Measurements from ENCODE around the gene CACYBP. TPM values are rescaled to one million over a fixed set of nuclear protein-coding genes. Genes with fewer than 3 reads are reported as not detected.

CACYBP gene
- total and polyA plus RNA-seq, 2 experiments from 2014 or later, result 209 to 453 TPM

DNA sequence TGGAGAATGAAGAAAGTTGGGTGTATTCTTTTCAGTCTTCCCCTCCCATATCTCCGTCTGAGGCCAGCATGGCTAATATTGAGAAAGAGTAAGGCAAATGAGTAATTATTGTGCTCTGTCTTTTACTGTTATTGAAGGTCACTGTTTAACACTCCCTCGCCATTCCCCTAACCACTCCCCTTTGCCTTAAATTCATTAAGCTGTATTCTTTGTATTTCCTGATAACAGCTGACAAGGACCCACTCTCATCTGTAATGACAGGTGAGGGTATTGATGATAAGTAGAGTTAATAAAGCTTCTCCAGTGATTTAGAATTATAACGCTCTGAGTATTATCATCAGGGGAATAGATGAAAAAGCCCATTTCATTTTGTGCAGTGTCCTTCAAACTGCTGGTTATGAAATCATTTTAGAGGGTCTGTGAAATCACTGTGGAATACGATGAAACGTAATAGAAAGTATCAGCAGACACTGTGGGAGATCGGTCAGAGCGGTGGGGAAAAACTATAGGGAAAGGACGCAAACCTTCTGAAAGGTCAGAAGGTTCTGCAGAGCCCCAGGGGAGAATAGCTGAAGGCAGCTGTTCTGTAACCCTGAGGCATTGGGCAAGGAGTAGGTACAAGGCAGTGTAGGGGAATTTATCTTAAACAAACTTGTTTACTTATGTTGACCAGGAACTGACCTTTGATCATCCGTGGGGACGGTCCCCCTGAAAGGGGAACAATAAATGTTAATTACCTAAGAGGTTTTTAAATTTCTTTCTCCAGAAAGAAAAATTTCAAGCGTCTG, 46.3 kb upstream of the CACYBP start:
- DNase-seq (ENCODE audit: low spot score), result no peak
- TF ChIP-seq, protein P1, sequence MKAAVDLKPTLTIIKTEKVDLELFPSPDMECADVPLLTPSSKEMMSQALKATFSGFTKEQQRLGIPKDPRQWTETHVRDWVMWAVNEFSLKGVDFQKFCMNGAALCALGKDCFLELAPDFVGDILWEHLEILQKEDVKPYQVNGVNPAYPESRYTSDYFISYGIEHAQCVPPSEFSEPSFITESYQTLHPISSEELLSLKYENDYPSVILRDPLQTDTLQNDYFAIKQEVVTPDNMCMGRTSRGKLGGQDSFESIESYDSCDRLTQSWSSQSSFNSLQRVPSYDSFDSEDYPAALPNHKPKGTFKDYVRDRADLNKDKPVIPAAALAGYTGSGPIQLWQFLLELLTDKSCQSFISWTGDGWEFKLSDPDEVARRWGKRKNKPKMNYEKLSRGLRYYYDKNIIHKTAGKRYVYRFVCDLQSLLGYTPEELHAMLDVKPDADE (IDR thresholded peaks at IDR 0.05), result no peak
- TF ChIP-seq EZH2phosphoT487 (IDR thresholded peaks at IDR 0.05; ENCODE audit: unreplicated experiment) (no peak), JUNB (IDR thresholded peaks at IDR 0.05; ENCODE audit: unreplicated experiment) (no peak), NANOG (IDR thresholded peaks at IDR 0.05; ENCODE audit: borderline replicate concordance) (no peak), STAT1 (IDR thresholded peaks at IDR 0.05; ENCODE audit: unreplicated experiment) (no peak), POLR2AphosphoS5 (IDR thresholded peaks at IDR 0.05; ENCODE audit: low read depth) (no peak), ZNF114 (CRISPR knock-in tag; IDR thresholded peaks at IDR 0.05) (no peak), ZNF331 (CRISPR knock-in tag; IDR thresholded peaks at IDR 0.05; ENCODE audit: low read depth) (no peak), CREB1 (CRISPR knock-in tag; IDR thresholded peaks at IDR 0.05; ENCODE audit: low read depth) (no peak), EZH2 (IDR thresholded peaks at IDR 0.05; ENCODE audit: low read depth, unreplicated experiment) (no peak)
- TF ChIP-seq, protein P2, sequence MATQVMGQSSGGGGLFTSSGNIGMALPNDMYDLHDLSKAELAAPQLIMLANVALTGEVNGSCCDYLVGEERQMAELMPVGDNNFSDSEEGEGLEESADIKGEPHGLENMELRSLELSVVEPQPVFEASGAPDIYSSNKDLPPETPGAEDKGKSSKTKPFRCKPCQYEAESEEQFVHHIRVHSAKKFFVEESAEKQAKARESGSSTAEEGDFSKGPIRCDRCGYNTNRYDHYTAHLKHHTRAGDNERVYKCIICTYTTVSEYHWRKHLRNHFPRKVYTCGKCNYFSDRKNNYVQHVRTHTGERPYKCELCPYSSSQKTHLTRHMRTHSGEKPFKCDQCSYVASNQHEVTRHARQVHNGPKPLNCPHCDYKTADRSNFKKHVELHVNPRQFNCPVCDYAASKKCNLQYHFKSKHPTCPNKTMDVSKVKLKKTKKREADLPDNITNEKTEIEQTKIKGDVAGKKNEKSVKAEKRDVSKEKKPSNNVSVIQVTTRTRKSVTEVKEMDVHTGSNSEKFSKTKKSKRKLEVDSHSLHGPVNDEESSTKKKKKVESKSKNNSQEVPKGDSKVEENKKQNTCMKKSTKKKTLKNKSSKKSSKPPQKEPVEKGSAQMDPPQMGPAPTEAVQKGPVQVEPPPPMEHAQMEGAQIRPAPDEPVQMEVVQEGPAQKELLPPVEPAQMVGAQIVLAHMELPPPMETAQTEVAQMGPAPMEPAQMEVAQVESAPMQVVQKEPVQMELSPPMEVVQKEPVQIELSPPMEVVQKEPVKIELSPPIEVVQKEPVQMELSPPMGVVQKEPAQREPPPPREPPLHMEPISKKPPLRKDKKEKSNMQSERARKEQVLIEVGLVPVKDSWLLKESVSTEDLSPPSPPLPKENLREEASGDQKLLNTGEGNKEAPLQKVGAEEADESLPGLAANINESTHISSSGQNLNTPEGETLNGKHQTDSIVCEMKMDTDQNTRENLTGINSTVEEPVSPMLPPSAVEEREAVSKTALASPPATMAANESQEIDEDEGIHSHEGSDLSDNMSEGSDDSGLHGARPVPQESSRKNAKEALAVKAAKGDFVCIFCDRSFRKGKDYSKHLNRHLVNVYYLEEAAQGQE (IDR thresholded peaks at IDR 0.05; ENCODE audit: unreplicated experiment), result no peak
- TF ChIP-seq, protein P3, sequence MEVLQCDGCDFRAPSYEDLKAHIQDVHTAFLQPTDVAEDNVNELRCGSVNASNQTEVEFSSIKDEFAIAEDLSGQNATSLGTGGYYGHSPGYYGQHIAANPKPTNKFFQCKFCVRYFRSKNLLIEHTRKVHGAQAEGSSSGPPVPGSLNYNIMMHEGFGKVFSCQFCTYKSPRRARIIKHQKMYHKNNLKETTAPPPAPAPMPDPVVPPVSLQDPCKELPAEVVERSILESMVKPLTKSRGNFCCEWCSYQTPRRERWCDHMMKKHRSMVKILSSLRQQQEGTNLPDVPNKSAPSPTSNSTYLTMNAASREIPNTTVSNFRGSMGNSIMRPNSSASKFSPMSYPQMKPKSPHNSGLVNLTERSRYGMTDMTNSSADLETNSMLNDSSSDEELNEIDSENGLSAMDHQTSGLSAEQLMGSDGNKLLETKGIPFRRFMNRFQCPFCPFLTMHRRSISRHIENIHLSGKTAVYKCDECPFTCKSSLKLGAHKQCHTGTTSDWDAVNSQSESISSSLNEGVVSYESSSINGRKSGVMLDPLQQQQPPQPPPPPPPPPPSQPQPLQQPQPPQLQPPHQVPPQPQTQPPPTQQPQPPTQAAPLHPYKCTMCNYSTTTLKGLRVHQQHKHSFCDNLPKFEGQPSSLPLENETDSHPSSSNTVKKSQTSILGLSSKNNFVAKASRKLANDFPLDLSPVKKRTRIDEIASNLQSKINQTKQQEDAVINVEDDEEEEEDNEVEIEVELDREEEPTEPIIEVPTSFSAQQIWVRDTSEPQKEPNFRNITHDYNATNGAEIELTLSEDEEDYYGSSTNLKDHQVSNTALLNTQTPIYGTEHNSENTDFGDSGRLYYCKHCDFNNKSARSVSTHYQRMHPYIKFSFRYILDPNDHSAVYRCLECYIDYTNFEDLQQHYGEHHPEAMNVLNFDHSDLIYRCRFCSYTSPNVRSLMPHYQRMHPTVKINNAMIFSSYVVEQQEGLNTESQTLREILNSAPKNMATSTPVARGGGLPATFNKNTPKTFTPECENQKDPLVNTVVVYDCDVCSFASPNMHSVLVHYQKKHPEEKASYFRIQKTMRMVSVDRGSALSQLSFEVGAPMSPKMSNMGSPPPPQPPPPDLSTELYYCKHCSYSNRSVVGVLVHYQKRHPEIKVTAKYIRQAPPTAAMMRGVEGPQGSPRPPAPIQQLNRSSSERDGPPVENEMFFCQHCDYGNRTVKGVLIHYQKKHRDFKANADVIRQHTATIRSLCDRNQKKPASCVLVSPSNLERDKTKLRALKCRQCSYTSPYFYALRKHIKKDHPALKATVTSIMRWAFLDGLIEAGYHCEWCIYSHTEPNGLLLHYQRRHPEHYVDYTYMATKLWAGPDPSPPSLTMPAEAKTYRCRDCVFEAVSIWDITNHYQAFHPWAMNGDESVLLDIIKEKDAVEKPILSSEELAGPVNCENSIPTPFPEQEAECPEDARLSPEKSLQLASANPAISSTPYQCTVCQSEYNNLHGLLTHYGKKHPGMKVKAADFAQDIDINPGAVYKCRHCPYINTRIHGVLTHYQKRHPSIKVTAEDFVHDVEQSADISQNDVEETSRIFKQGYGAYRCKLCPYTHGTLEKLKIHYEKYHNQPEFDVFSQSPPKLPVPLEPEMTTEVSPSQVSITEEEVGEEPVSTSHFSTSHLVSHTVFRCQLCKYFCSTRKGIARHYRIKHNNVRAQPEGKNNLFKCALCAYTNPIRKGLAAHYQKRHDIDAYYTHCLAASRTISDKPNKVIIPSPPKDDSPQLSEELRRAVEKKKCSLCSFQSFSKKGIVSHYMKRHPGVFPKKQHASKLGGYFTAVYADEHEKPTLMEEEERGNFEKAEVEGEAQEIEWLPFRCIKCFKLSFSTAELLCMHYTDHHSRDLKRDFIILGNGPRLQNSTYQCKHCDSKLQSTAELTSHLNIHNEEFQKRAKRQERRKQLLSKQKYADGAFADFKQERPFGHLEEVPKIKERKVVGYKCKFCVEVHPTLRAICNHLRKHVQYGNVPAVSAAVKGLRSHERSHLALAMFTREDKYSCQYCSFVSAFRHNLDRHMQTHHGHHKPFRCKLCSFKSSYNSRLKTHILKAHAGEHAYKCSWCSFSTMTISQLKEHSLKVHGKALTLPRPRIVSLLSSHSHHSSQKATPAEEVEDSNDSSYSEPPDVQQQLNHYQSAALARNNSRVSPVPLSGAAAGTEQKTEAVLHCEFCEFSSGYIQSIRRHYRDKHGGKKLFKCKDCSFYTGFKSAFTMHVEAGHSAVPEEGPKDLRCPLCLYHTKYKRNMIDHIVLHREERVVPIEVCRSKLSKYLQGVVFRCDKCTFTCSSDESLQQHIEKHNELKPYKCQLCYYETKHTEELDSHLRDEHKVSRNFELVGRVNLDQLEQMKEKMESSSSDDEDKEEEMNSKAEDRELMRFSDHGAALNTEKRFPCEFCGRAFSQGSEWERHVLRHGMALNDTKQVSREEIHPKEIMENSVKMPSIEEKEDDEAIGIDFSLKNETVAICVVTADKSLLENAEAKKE (CRISPR knock-in tag; IDR thresholded peaks at IDR 0.05), result no peak
- TF ChIP-seq, protein P4, sequence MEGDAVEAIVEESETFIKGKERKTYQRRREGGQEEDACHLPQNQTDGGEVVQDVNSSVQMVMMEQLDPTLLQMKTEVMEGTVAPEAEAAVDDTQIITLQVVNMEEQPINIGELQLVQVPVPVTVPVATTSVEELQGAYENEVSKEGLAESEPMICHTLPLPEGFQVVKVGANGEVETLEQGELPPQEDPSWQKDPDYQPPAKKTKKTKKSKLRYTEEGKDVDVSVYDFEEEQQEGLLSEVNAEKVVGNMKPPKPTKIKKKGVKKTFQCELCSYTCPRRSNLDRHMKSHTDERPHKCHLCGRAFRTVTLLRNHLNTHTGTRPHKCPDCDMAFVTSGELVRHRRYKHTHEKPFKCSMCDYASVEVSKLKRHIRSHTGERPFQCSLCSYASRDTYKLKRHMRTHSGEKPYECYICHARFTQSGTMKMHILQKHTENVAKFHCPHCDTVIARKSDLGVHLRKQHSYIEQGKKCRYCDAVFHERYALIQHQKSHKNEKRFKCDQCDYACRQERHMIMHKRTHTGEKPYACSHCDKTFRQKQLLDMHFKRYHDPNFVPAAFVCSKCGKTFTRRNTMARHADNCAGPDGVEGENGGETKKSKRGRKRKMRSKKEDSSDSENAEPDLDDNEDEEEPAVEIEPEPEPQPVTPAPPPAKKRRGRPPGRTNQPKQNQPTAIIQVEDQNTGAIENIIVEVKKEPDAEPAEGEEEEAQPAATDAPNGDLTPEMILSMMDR (conservative IDR thresholded peaks at IDR 0.05; ENCODE audit: low read depth in 2 of 2), result no peak
- H2AFZ ChIP-seq, result no peak overlapping the region

More for the DNA sequence above, 46.3 kb upstream of the CACYBP start:
- Mint-ChIP-seq H3K4me1 (peaks cover 10% of the 10 kb centered on the region; the same call in 2 of the 3 replicates), H3K27me3 (ENCODE audit: insufficient read depth, low read depth, poor library complexity) (no peaks in the 10 kb centered on the region), H3K36me3 (ENCODE audit: low read depth) (peaks cover 14% of the 10 kb centered on the region), H3K27ac (no peak overlapping the region), H3K9me3 (no peaks in the 10 kb centered on the region), H3K4me3 (no peak overlapping the region)
- H3K4me2 ChIP-seq, result no peak overlapping the region; the same call in 1 of the 2 replicates
- peak overlapping the region; percentile 45; the same call in 1 of the 2 replicates for H3K27ac ChIP-seq (ENCODE audit: low read depth)
- no peaks in the 10 kb centered on the region; the same call in 1 of the 2 replicates for H3K4me1 ChIP-seq (ENCODE audit: insufficient read depth)
- ATAC-seq, result peak; percentile 43
- peaks cover 9% of the 10 kb centered on the region; the same call in 1 of the 2 replicates for H3K36me3 ChIP-seq (ENCODE audit: insufficient read depth)
- no peaks in the 10 kb centered on the region for H3K9me2 ChIP-seq (ENCODE audit: insufficient read depth)
- H3K79me2 ChIP-seq (replicated peaks; ENCODE audit: insufficient read depth), result peaks cover 79% of the 10 kb centered on the region
- no peaks in the 10 kb centered on the region for H3K27me3 ChIP-seq (ENCODE audit: insufficient read depth)
- peaks cover 56% of the 10 kb centered on the region for H4K20me1 ChIP-seq (replicated peaks; ENCODE audit: insufficient read depth)
- H3K4me3 ChIP-seq, result no peak overlapping the region
- no peaks in the 10 kb centered on the region for H3F3A ChIP-seq (replicated peaks; ENCODE audit: low read depth)
